IMR-90 (cell line): ENCODE results near the gene ABHD13.

Experiments
- FOS ChIP-seq: fragments of 150-350 bp; IDR thresholded peaks from 2 replicates; pipeline ENCODE4 v1.6.1; 2016; ENCODE audit warnings: low read depth, low read length
- MAZ ChIP-seq: IDR thresholded peaks from 2 replicates; pipeline ENCODE4 v1.6.1; 2012; ENCODE audit warnings: low read depth, mild to moderate bottlenecking, low read length, improper control_type of control experiment, moderate library complexity, borderline replicate concordance
- MXI1 ChIP-seq: IDR thresholded peaks from 2 replicates; pipeline ENCODE4 v1.6.1; 2012; ENCODE audit warnings: low read depth, mild to moderate bottlenecking, low read length, moderate library complexity, borderline replicate concordance
- NFE2L2 ChIP-seq: fragments of 150-350 bp; IDR thresholded peaks from 2 replicates; pipeline ENCODE4 v1.6.1; 2016; ENCODE audit warnings: low read depth, mild to moderate bottlenecking, low read length
- POLR2A ChIP-seq: IDR thresholded peaks from 2 replicates; pipeline ENCODE4 v1.6.1; 2012; ENCODE audit warnings: mild to moderate bottlenecking, low read depth, low read length
- RAD21 ChIP-seq: IDR thresholded peaks from 2 replicates; pipeline ENCODE4 v1.6.1; 2012; ENCODE audit warnings: low read length, improper control_type of control experiment
- SMC3 ChIP-seq: fragments of 150-350 bp; IDR thresholded peaks from 2 replicates; pipeline ENCODE4 v1.6.1; 2016; ENCODE audit warnings: low read depth, mild to moderate bottlenecking, antibody characterized with exemption, low read length, moderate library complexity
- TF ChIP-seq, protein P1 (sequence below): conservative IDR thresholded peaks from 2 replicates; pipeline ENCODE4 v1.5.1; 2012; ENCODE audit warnings: mild to moderate bottlenecking, low read depth, low read length, improper control_type of control experiment
- TF ChIP-seq, protein P2 (sequence below): fragments of 150-350 bp; IDR thresholded peaks from 2 replicates; pipeline ENCODE4 v1.6.1; 2017; ENCODE audit warnings: mild to moderate bottlenecking, antibody characterized with exemption, low read length, low read depth
- TF ChIP-seq, protein P3 (sequence below): fragments of 150-350 bp; IDR thresholded peaks from 2 replicates; pipeline ENCODE4 v1.6.1; 2016; ENCODE audit warnings: low read depth, mild to moderate bottlenecking, low read length, moderate library complexity, borderline replicate concordance

DNA sequence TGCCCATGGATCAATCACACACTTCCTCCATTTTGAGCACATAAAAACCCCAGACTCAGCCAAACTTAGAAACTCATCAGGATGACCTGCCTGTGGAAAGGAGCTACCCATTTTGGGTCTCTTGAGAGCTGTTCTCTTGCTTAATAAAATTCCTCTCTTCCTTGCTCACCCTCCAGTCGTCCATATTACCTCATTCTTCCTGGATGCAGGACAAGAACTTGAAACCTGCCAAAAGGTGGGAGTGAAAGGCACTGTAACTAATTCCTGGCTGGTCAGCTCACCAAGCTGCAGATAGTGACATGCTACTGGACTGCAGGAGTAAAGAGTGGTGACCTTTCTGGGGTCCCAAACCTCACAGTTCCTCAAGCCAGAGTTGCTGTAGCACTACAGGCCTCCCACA, 23.0 kb upstream of the ABHD13 start:
- TF ChIP-seq, protein P1, sequence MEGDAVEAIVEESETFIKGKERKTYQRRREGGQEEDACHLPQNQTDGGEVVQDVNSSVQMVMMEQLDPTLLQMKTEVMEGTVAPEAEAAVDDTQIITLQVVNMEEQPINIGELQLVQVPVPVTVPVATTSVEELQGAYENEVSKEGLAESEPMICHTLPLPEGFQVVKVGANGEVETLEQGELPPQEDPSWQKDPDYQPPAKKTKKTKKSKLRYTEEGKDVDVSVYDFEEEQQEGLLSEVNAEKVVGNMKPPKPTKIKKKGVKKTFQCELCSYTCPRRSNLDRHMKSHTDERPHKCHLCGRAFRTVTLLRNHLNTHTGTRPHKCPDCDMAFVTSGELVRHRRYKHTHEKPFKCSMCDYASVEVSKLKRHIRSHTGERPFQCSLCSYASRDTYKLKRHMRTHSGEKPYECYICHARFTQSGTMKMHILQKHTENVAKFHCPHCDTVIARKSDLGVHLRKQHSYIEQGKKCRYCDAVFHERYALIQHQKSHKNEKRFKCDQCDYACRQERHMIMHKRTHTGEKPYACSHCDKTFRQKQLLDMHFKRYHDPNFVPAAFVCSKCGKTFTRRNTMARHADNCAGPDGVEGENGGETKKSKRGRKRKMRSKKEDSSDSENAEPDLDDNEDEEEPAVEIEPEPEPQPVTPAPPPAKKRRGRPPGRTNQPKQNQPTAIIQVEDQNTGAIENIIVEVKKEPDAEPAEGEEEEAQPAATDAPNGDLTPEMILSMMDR, result no peak
- TF ChIP-seq POLR2A (no peak), MXI1 (no peak), FOS (no peak), RAD21 (no peak), NFE2L2 (no peak), MAZ (no peak), SMC3 (no peak)
- TF ChIP-seq, protein P2, sequence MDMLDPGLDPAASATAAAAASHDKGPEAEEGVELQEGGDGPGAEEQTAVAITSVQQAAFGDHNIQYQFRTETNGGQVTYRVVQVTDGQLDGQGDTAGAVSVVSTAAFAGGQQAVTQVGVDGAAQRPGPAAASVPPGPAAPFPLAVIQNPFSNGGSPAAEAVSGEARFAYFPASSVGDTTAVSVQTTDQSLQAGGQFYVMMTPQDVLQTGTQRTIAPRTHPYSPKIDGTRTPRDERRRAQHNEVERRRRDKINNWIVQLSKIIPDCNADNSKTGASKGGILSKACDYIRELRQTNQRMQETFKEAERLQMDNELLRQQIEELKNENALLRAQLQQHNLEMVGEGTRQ, result no peak
- TF ChIP-seq, protein P3, sequence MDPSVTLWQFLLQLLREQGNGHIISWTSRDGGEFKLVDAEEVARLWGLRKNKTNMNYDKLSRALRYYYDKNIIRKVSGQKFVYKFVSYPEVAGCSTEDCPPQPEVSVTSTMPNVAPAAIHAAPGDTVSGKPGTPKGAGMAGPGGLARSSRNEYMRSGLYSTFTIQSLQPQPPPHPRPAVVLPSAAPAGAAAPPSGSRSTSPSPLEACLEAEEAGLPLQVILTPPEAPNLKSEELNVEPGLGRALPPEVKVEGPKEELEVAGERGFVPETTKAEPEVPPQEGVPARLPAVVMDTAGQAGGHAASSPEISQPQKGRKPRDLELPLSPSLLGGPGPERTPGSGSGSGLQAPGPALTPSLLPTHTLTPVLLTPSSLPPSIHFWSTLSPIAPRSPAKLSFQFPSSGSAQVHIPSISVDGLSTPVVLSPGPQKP, result no peak
